Neuronal stem cell (in vitro differentiated cells): ENCODE results near the gene NRGN.

Experiments
- DNase-seq: peaks from one replicate; pipeline ENCODE4 v3.0.0-alpha.2; 2013; ENCODE audit warnings: low spot score
- H2AFZ ChIP-seq: one replicate; pipeline ENCODE4 v1.6.1; 2013; ENCODE audit warnings: mild to moderate bottlenecking, low read length, inconsistent platforms
- H2AK5ac ChIP-seq: 2 replicates; pipeline ENCODE4 v1.6.1; 2013; ENCODE audit warnings: low read depth, mild to moderate bottlenecking, inconsistent platforms, low read length, moderate library complexity, mixed read lengths
- H2BK120ac ChIP-seq: 2 replicates; pipeline ENCODE4 v1.6.1; 2013; ENCODE audit warnings: low read depth, mild to moderate bottlenecking, inconsistent platforms, low read length, moderate library complexity, mixed read lengths
- H2BK12ac ChIP-seq: one replicate; pipeline ENCODE4 v1.6.1; 2013; ENCODE audit warnings: low read length, inconsistent platforms
- H2BK15ac ChIP-seq: 2 replicates; pipeline ENCODE4 v1.6.1; 2013; ENCODE audit warnings: mild to moderate bottlenecking, low read length, inconsistent platforms, mixed read lengths
- H2BK5ac ChIP-seq: one replicate; pipeline ENCODE4 v1.6.1; 2013; ENCODE audit warnings: inconsistent platforms, mild to moderate bottlenecking, low read length, moderate library complexity
- H3K14ac ChIP-seq: one replicate; pipeline ENCODE4 v1.6.1; 2013; ENCODE audit warnings: low read length, inconsistent platforms
- H3K18ac ChIP-seq: 2 replicates; pipeline ENCODE4 v1.6.1; 2013; ENCODE audit warnings: low read length, inconsistent platforms
- H3K23ac ChIP-seq: 2 replicates; pipeline ENCODE4 v1.6.1; 2013; ENCODE audit warnings: low read depth, mild to moderate bottlenecking, mixed read lengths, low read length, inconsistent platforms; ENCODE audit not compliant: poor library complexity
- H3K27ac ChIP-seq: replicated peaks from 3 replicates; pipeline ENCODE4 v1.5.1; 2013; ENCODE audit warnings: low read length, inconsistent platforms
- H3K27me3 ChIP-seq, 3 experiments: 2 replicates each; pipeline ENCODE4 v1.6.1; 2013; ENCODE audit warnings: low read length in 3 of 3, mild to moderate bottlenecking in 2 of 3, inconsistent platforms in 1 of 3, low read depth in 1 of 3, mixed read lengths in 1 of 3, moderate library complexity in 1 of 3; ENCODE audit not compliant: control insufficient read depth in 3 of 3, insufficient read depth in 3 of 3
- H3K36me3 ChIP-seq, 2 donors: replicated peaks in 1 of 2; 2 replicates each; pipeline ENCODE4 v1.6.1; 2013; ENCODE audit warnings: low read length in 2 of 2; ENCODE audit not compliant: control insufficient read depth in 2 of 2, insufficient read depth in 2 of 2
- H3K4ac ChIP-seq: 2 replicates; pipeline ENCODE4 v1.6.1; 2013; ENCODE audit warnings: inconsistent platforms, mild to moderate bottlenecking, low read length, moderate library complexity
- H3K4me1 ChIP-seq, 2 donors: 1 replicate in 1 of 2; 2 replicates in 1 of 2; pipeline ENCODE4 v1.6.1; 2013; ENCODE audit warnings: low read length in 2 of 2, low read depth in 1 of 2; ENCODE audit not compliant: control insufficient read depth in 2 of 2, insufficient read depth in 1 of 2
- H3K4me2 ChIP-seq: one replicate; pipeline ENCODE4 v1.6.1; 2013; ENCODE audit warnings: mild to moderate bottlenecking, low read length, inconsistent platforms; ENCODE audit not compliant: insufficient read depth, poor library complexity, severe bottlenecking
- H3K4me3 ChIP-seq, 2 donors: 2 replicates each; pipeline ENCODE4 v1.5.1; 2013; ENCODE audit warnings: low read length in 2 of 2, mild to moderate bottlenecking in 2 of 2, inconsistent platforms in 1 of 2, moderate library complexity in 1 of 2
- H3K79me1 ChIP-seq: one replicate; pipeline ENCODE4 v1.6.1; 2013; ENCODE audit warnings: low read depth, mild to moderate bottlenecking, inconsistent platforms, low read length, moderate library complexity
- H3K9ac ChIP-seq: one replicate; pipeline ENCODE4 v1.6.1; 2013; ENCODE audit warnings: mild to moderate bottlenecking, low read depth, low read length, inconsistent platforms; ENCODE audit not compliant: poor library complexity
- H3K9me3 ChIP-seq, 2 donors: replicated peaks in 1 of 2; 2 replicates each; pipeline versions ENCODE3 to v1.6.1; 2013; ENCODE audit warnings: low read length in 2 of 2, mild to moderate bottlenecking in 2 of 2, inconsistent platforms in 1 of 2, low read depth in 1 of 2, mixed read lengths in 1 of 2, moderate library complexity in 1 of 2; ENCODE audit not compliant: control insufficient read depth in 2 of 2, insufficient read depth in 1 of 2
- H4K8ac ChIP-seq: one replicate; pipeline ENCODE4 v1.6.1; 2013; ENCODE audit warnings: low read depth, mild to moderate bottlenecking, inconsistent platforms, low read length, moderate library complexity
- H4K91ac ChIP-seq: one replicate; pipeline ENCODE4 v1.6.1; 2013; ENCODE audit warnings: low read length, low read depth, mild to moderate bottlenecking, inconsistent platforms; ENCODE audit not compliant: poor library complexity
- WGBS, 2 donors: extraction: QIAGEN DNeasy Blood & Tissue Kit; methylation state at CpG; one replicate each; pipeline ENCODE4 v1.1.7; 2013; ENCODE audit warnings: missing lambda C conversion rate in 2 of 2, mixed read lengths in 1 of 2; ENCODE audit not compliant: insufficient read length in 2 of 2, insufficient replicate concordance in 1 of 2; ENCODE audit errors: extremely low coverage in 2 of 2; 5-methylcytosine and 5-hydroxymethylcytosine counted together

NRGN gene

DNA sequence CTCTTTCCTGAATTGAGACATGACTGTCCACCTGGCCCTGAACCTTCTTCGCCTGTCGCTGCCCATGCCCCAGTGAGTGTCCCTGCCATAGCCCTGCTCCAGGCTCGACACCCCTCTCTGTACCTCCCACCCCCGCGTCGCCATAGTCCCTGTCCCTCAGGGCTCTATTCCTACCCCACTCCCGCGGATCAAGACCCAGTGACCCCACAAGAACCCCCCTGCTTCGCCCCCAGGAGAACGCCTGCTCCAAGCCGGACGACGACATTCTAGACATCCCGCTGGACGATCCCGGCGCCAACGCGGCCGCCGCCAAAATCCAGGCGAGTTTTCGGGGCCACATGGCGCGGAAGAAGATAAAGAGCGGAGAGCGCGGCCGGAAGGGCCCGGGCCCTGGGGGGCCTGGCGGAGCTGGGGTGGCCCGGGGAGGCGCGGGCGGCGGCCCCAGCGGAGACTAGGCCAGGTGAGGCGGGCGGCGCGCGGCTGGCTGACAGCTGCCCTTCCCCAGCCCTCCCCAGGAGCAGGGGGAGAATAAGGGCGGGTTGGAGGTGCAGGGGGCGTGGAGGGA, 5.6 kb downstream of the NRGN start:
- H3K9me3 ChIP-seq: peaks cover 2 to 16% of the 10 kb centered on the region in 2 donors
- H3K18ac ChIP-seq: peak overlapping the region; percentile 68
- no peak overlapping the region for H3K4me3 ChIP-seq
- H2AK5ac ChIP-seq: peak overlapping the region; percentile 12
- no peak overlapping the region for H2AFZ ChIP-seq
- DNase-seq: no peak
- H2BK15ac ChIP-seq: peak overlapping the region; percentile 86
- H2BK12ac ChIP-seq: no peak overlapping the region
- H3K27ac ChIP-seq: no peak overlapping the region
- H2BK5ac ChIP-seq: no peak overlapping the region
- H3K36me3 ChIP-seq: peaks cover 0 to 20% of the 10 kb centered on the region in 2 donors
- WGBS, 2 donors: no CpG with 5 or more reads among the region's 44 CpGs
- H3K4me2 ChIP-seq: peak overlapping the region; percentile 52
- H3K14ac ChIP-seq: no peak overlapping the region
- no peak overlapping the region for H3K23ac ChIP-seq
- no peaks in the 10 kb centered on the region for H3K79me1 ChIP-seq
- H3K27me3 ChIP-seq: peaks cover 0 to 100% (median 62%) of the 10 kb centered on the region in 3 experiments
- peaks cover 4 to 11% of the 10 kb centered on the region in 2 donors for H3K4me1 ChIP-seq
- no peak overlapping the region for H3K4ac ChIP-seq
- no peak overlapping the region for H2BK120ac ChIP-seq
- H4K91ac ChIP-seq: no peak overlapping the region
- H3K9ac ChIP-seq: no peak overlapping the region
- no peak overlapping the region for H4K8ac ChIP-seq

DNA sequence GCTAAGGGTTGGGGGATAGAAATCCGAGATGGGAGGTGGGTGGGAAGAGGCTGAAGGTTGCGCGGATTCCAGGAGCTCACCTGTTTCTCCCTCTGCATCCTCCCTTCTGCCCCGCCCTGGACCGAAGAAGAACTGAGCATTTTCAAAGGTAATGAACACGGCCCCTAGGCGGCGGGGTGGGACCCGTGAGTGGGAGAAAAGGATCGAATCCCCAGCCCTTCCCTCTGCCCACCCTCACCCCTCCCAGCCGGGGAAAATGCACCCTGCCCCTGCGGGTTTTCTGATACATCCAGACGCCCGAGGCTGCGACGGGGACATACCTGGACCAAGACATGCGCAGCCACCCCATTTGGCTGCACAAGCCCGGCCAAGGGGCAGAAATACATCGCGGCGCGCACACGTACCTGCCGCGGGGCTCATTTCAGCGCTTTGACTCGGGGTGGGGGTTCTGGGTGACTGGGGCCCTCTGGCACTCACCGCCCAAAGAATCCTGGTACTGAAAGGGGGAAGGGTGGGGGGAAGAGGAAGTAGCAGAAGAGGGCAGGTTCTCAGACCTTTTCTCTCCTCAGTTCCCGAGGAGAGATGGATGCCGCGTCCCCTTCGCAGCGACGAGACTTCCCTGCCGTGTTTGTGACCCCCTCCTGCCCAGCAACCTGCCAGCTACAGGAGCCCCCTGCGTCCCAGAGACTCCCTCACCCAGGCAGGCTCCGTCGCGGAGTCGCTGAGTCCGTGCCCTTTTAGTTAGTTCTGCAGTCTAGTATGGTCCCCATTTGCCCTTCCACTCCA, 6.3 kb downstream of the NRGN start:
- H3K27me3 ChIP-seq: peaks cover 0 to 100% (median 65%) of the 10 kb centered on the region in 3 experiments
- no peak overlapping the region for H2BK120ac ChIP-seq
- no peak overlapping the region for H3K9ac ChIP-seq
- no peak overlapping the region for H2BK12ac ChIP-seq
- H3K4me2 ChIP-seq: peak overlapping the region; percentile 52
- no peak overlapping the region for H2BK5ac ChIP-seq
- H3K14ac ChIP-seq: no peak overlapping the region
- peaks cover 2 to 17% of the 10 kb centered on the region in 2 donors for H3K9me3 ChIP-seq
- no peak overlapping the region for H2AFZ ChIP-seq
- H3K36me3 ChIP-seq: peaks cover 0 to 20% of the 10 kb centered on the region in 2 donors
- H3K4me1 ChIP-seq: peaks cover 0 to 9% of the 10 kb centered on the region in 2 donors
- no CpG with 5 or more reads among the region's 41 CpGs for WGBS, 2 donors
- H4K8ac ChIP-seq: no peak overlapping the region
- H3K79me1 ChIP-seq: no peaks in the 10 kb centered on the region
- no peak for DNase-seq
- no peak overlapping the region for H2BK15ac ChIP-seq
- H2AK5ac ChIP-seq: peak overlapping the region; percentile 15
- H3K4me3 ChIP-seq: peak overlapping the region in 1 of 2 donors; percentile 65
- H4K91ac ChIP-seq: no peak overlapping the region
- H3K23ac ChIP-seq: peak overlapping the region; percentile 36
- H3K18ac ChIP-seq: peak overlapping the region; percentile 48
- no peak overlapping the region for H3K27ac ChIP-seq
- H3K4ac ChIP-seq: no peak overlapping the region

DNA sequence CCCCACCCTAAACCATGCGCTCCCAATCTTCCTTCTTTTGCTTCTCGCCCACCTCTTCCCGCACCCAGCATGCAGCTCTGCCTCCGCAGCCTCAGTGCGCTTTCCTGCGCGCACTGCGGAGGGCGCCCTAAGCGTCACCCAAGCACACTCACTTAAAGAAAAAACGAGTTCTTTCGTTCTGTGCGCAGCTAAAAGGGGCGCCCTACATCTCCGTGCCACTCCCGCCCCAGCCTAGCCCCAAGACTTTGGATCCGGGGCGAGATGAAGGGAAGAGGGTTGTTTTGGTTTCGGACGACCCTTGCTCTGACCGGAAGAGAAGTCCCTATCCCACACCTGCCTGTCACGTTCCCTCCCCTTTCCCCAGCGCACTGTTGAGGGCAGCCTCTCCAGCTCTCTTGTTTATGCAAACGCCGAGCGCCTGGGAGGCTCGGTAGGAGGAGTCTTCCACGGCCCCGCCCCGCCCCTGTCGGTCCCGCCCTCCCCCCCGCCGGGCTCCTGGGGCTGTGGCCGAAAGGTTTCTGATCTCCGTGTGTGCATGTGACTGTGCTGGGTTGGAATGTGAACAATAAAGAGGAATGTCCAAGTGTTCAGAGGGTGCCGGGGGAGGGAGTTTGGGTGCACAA, 7.0 kb downstream of the NRGN start:
- Histone ChIP-seq H2AK5ac (no peak overlapping the region), H3K27ac (no peak overlapping the region), H3K9ac (no peak overlapping the region), H3K9me3 (peaks cover 2 to 18% of the 10 kb centered on the region in 2 donors), H3K4me1 (peaks cover 0 to 9% of the 10 kb centered on the region in 2 donors), H4K8ac (no peak overlapping the region), H2BK12ac (no peak overlapping the region), H3K36me3 (peaks cover 0 to 20% of the 10 kb centered on the region in 2 donors), H2AFZ (no peak overlapping the region), H3K23ac (peak overlapping the region; percentile 36), H2BK5ac (no peak overlapping the region), H4K91ac (no peak overlapping the region), H2BK15ac (no peak overlapping the region), H3K18ac (peak overlapping the region; percentile 48), H3K4me3 (peak overlapping the region in 1 of 2 donors; percentile 65), H3K79me1 (no peaks in the 10 kb centered on the region), H3K27me3 (peaks cover 0 to 100% (median 67%) of the 10 kb centered on the region in 3 experiments), H3K4me2 (peak overlapping the region; percentile 46), H2BK120ac (no peak overlapping the region), H3K4ac (no peak overlapping the region), H3K14ac (no peak overlapping the region)
- no peak for DNase-seq
- no CpG with 5 or more reads among the region's 37 CpGs for WGBS, 2 donors
